Measurements from ENCODE around the gene NDUFS3. TPM values are rescaled to one million over a fixed set of nuclear protein-coding genes. Genes with fewer than 3 reads are reported as not detected.

The NDUFS3 gene
- total RNA-seq, 5 donors from 2014 or later (not counting 1 experiment from before 2014, with no cell fraction given) = 69.1 to 105 (median 76.1) TPM

- H3K27me3 Mint-ChIP-seq = no peaks in the 10 kb centered on the region
- Histone ChIP-seq H3K27me3 (replicated peaks in 1 of 2; ENCODE audit: control insufficient read depth in 2 of 2, extremely low read depth in 1 of 2, insufficient read depth in 2 of 2, low read length in 1 of 2) (no peaks in the 10 kb centered on the region), H3K36me3 (ENCODE audit: control insufficient read depth in 2 of 2, extremely low read depth in 1 of 2, insufficient read depth in 1 of 2, low read length in 1 of 2) (peaks cover 4 to 5% of the 10 kb centered on the region in 2 donors), H3K9me3 (no peaks in the 10 kb centered on the region), H3K4me1 (ENCODE audit: control insufficient read depth in 1 of 2, extremely low read depth in 1 of 2, insufficient read depth in 2 of 2, low read length in 2 of 2) (no peaks in the 10 kb centered on the region), H3K27ac (ENCODE audit: low read length) (no peak overlapping the region), H3K4me3 (ENCODE audit: control insufficient read depth in 1 of 2, extremely low read depth in 1 of 2, low read length in 1 of 2) (no peak overlapping the region)
- DNase-seq (peak in 1 of 35 experiments; percentile 8), ATAC-seq (replicated peaks in 1 of 4) (no peak)
- WGBS (ENCODE audit: insufficient coverage) = 93% methylated on average over 6 of the region's 7 CpGs
- peaks cover 0 to 3% (median 0%) of the 10 kb centered on the region in 3 donors for H3K4me1 Mint-ChIP-seq
- H3K4me3 Mint-ChIP-seq = no peak overlapping the region
- CTCF ChIA-PET = no interaction called here
- peaks cover 9% of the 10 kb centered on the region for H3K36me3 Mint-ChIP-seq
- no peak overlapping the region for H3K27ac Mint-ChIP-seq
- H3K9me3 Mint-ChIP-seq = no peaks in the 10 kb centered on the region
- POLR2A ChIA-PET = no interaction called here
Observed at GRCh38 chr11:47607380-47607779, 28.5 kb downstream of the NDUFS3 start.

- DNase-seq = no peak
- no peak overlapping the region for H3K27ac Mint-ChIP-seq
- H3K36me3 Mint-ChIP-seq = peaks cover 9% of the 10 kb centered on the region
- Histone ChIP-seq H3K9me3 (no peaks in the 10 kb centered on the region), H3K27ac (ENCODE audit: low read length) (no peak overlapping the region), H3K4me3 (ENCODE audit: control insufficient read depth in 1 of 2, extremely low read depth in 1 of 2, low read length in 1 of 2) (no peak overlapping the region), H3K36me3 (ENCODE audit: control insufficient read depth in 2 of 2, extremely low read depth in 1 of 2, insufficient read depth in 1 of 2, low read length in 1 of 2) (peaks cover 4 to 5% of the 10 kb centered on the region in 2 donors), H3K27me3 (replicated peaks in 1 of 2; ENCODE audit: control insufficient read depth in 2 of 2, extremely low read depth in 1 of 2, insufficient read depth in 2 of 2, low read length in 1 of 2) (no peaks in the 10 kb centered on the region), H3K4me1 (ENCODE audit: control insufficient read depth in 1 of 2, extremely low read depth in 1 of 2, insufficient read depth in 2 of 2, low read length in 2 of 2) (no peaks in the 10 kb centered on the region)
- POLR2A ChIA-PET = no interaction called here
- WGBS (ENCODE audit: insufficient coverage) = 20% methylated on average over 3 of the region's 3 CpGs
- no peak overlapping the region for H3K4me3 Mint-ChIP-seq
- no peaks in the 10 kb centered on the region for H3K9me3 Mint-ChIP-seq
- peaks cover 0 to 3% (median 0%) of the 10 kb centered on the region in 3 donors for H3K4me1 Mint-ChIP-seq
- CTCF ChIA-PET = no interaction called here
- no peak for ATAC-seq (replicated peaks in 1 of 4)
- H3K27me3 Mint-ChIP-seq = no peaks in the 10 kb centered on the region
Observed at GRCh38 chr11:47609675-47610074, 30.8 kb downstream of the NDUFS3 start.

- Histone ChIP-seq H3K4me3 (ENCODE audit: control insufficient read depth in 1 of 2, extremely low read depth in 1 of 2, low read length in 1 of 2) (no peak overlapping the region), H3K9me3 (no peaks in the 10 kb centered on the region), H3K4me1 (ENCODE audit: control insufficient read depth in 1 of 2, extremely low read depth in 1 of 2, insufficient read depth in 2 of 2, low read length in 2 of 2) (no peaks in the 10 kb centered on the region), H3K27ac (ENCODE audit: low read length) (no peak overlapping the region), H3K27me3 (replicated peaks in 1 of 2; ENCODE audit: control insufficient read depth in 2 of 2, extremely low read depth in 1 of 2, insufficient read depth in 2 of 2, low read length in 1 of 2) (no peaks in the 10 kb centered on the region), H3K36me3 (ENCODE audit: control insufficient read depth in 2 of 2, extremely low read depth in 1 of 2, insufficient read depth in 1 of 2, low read length in 1 of 2) (peaks cover 4 to 5% of the 10 kb centered on the region in 2 donors)
- CTCF ChIA-PET = no interaction called here
- ATAC-seq (replicated peaks in 1 of 4) (no peak), DNase-seq (peak in 1 of 35 experiments; percentile 5)
- H3K9me3 Mint-ChIP-seq = no peaks in the 10 kb centered on the region
- H3K27me3 Mint-ChIP-seq = no peaks in the 10 kb centered on the region
- H3K4me3 Mint-ChIP-seq = no peak overlapping the region
- H3K4me1 Mint-ChIP-seq = peaks cover 0 to 3% (median 0%) of the 10 kb centered on the region in 3 donors
- WGBS (ENCODE audit: insufficient coverage) = 68% methylated on average over 3 of the region's 6 CpGs
- POLR2A ChIA-PET = no interaction called here
- H3K27ac Mint-ChIP-seq = no peak overlapping the region
- H3K36me3 Mint-ChIP-seq = peaks cover 4% of the 10 kb centered on the region
Observed at GRCh38 chr11:47611348-47611794, 32.5 kb downstream of the NDUFS3 start.

GRCh38 chr11:47615249-47615648 is 36.4 kb downstream of the NDUFS3 start:
- peaks cover 11% of the 10 kb centered on the region for H3K36me3 Mint-ChIP-seq
- CTCF ChIA-PET = no interaction called here

GRCh38 chr11:47616726-47617416 is 38.0 kb downstream of the NDUFS3 start:
- ChIA-PET CTCF (no interaction called here), POLR2A (no interaction called here)
- Mint-ChIP-seq H3K4me1 (no peaks in the 10 kb centered on the region), H3K36me3 (peaks cover 16% of the 10 kb centered on the region), H3K27me3 (no peaks in the 10 kb centered on the region), H3K4me3 (no peak overlapping the region), H3K27ac (no peak overlapping the region), H3K9me3 (no peaks in the 10 kb centered on the region)
- 96% methylated on average over 4 of the region's 10 CpGs for WGBS (ENCODE audit: insufficient coverage)
- Histone ChIP-seq H3K4me1 (ENCODE audit: control insufficient read depth in 1 of 2, extremely low read depth in 1 of 2, insufficient read depth in 2 of 2, low read length in 2 of 2) (no peaks in the 10 kb centered on the region), H3K27ac (ENCODE audit: low read length) (no peak overlapping the region), H3K4me3 (ENCODE audit: control insufficient read depth in 1 of 2, extremely low read depth in 1 of 2, low read length in 1 of 2) (no peak overlapping the region), H3K9me3 (no peaks in the 10 kb centered on the region), H3K27me3 (replicated peaks in 1 of 2; ENCODE audit: control insufficient read depth in 2 of 2, extremely low read depth in 1 of 2, insufficient read depth in 2 of 2, low read length in 1 of 2) (no peaks in the 10 kb centered on the region), H3K36me3 (ENCODE audit: control insufficient read depth in 2 of 2, extremely low read depth in 1 of 2, insufficient read depth in 1 of 2, low read length in 1 of 2) (peaks cover 5 to 22% of the 10 kb centered on the region in 2 donors)
- DNase-seq = peak in 3 of 35 experiments; percentile 6 to 22 (median 11)
- ATAC-seq (replicated peaks in 1 of 4) = no peak

More at GRCh38 chr11:47615249-47615648, 36.4 kb downstream of the NDUFS3 start:
- Histone ChIP-seq H3K4me3 (ENCODE audit: control insufficient read depth in 1 of 2, extremely low read depth in 1 of 2, low read length in 1 of 2) (no peak overlapping the region), H3K27ac (ENCODE audit: low read length) (no peak overlapping the region), H3K4me1 (ENCODE audit: control insufficient read depth in 1 of 2, extremely low read depth in 1 of 2, insufficient read depth in 2 of 2, low read length in 2 of 2) (no peaks in the 10 kb centered on the region), H3K36me3 (ENCODE audit: control insufficient read depth in 2 of 2, extremely low read depth in 1 of 2, insufficient read depth in 1 of 2, low read length in 1 of 2) (peaks cover 9% of the 10 kb centered on the region in 2 donors), H3K27me3 (replicated peaks in 1 of 2; ENCODE audit: control insufficient read depth in 2 of 2, extremely low read depth in 1 of 2, insufficient read depth in 2 of 2, low read length in 1 of 2) (no peaks in the 10 kb centered on the region), H3K9me3 (no peaks in the 10 kb centered on the region)
- H3K4me1 Mint-ChIP-seq = peaks cover 0 to 3% (median 0%) of the 10 kb centered on the region in 3 donors
- H3K27ac Mint-ChIP-seq = no peak overlapping the region
- POLR2A ChIA-PET = no interaction called here
- no peaks in the 10 kb centered on the region for H3K27me3 Mint-ChIP-seq
- H3K9me3 Mint-ChIP-seq = no peaks in the 10 kb centered on the region
- DNase-seq (no peak), ATAC-seq (replicated peaks in 1 of 4) (no peak)
- H3K4me3 Mint-ChIP-seq = no peak overlapping the region

GRCh38 chr11:47617417-47617809 is 38.5 kb downstream of the NDUFS3 start:
- Histone ChIP-seq H3K36me3 (ENCODE audit: control insufficient read depth in 2 of 2, extremely low read depth in 1 of 2, insufficient read depth in 1 of 2, low read length in 1 of 2) (peaks cover 5 to 27% of the 10 kb centered on the region in 2 donors), H3K4me3 (ENCODE audit: control insufficient read depth in 1 of 2, extremely low read depth in 1 of 2, low read length in 1 of 2) (no peak overlapping the region), H3K27ac (ENCODE audit: low read length) (no peak overlapping the region), H3K9me3 (no peaks in the 10 kb centered on the region), H3K4me1 (ENCODE audit: control insufficient read depth in 1 of 2, extremely low read depth in 1 of 2, insufficient read depth in 2 of 2, low read length in 2 of 2) (no peaks in the 10 kb centered on the region), H3K27me3 (replicated peaks in 1 of 2; ENCODE audit: control insufficient read depth in 2 of 2, extremely low read depth in 1 of 2, insufficient read depth in 2 of 2, low read length in 1 of 2) (no peaks in the 10 kb centered on the region)
- H3K9me3 Mint-ChIP-seq = no peaks in the 10 kb centered on the region
- no CpG with 5 or more reads among the region's 3 CpGs for WGBS (ENCODE audit: insufficient coverage)
- no peak for ATAC-seq (replicated peaks in 1 of 4)
- ChIA-PET CTCF (no interaction called here), POLR2A (no interaction called here)
- no peak overlapping the region for H3K27ac Mint-ChIP-seq
- peaks cover 19% of the 10 kb centered on the region for H3K36me3 Mint-ChIP-seq
- H3K27me3 Mint-ChIP-seq = no peaks in the 10 kb centered on the region
- no peak for DNase-seq
- H3K4me3 Mint-ChIP-seq = no peak overlapping the region
- H3K4me1 Mint-ChIP-seq = no peaks in the 10 kb centered on the region

All from T-cell (primary cell).